Calu3 (cell line): ENCODE measurements around the gene NKAPD1. TPM values are rescaled to one million over a fixed set of nuclear protein-coding genes. Genes with fewer than 3 reads are reported as not detected.
"Not testable (repeated sequence)": the region's sequence is repeated elsewhere in the genome, so short reads cannot be mapped to it uniquely, and the experiment has no call there.

Source experiments
- Bru-seq: library from RNA; stranded (reverse); fragments of 400-500 nt; gene quantifications from one replicate; lab custom pipeline; 2021; lab: Mats Ljungman, UMichigan
- BruChase-seq, 2 experiments: library from RNA; stranded (reverse); fragments of 400-500 nt; gene quantifications; one replicate each; lab custom pipeline; 2021; lab: Mats Ljungman, UMichigan
- BruUV-seq: library from RNA; stranded (reverse); fragments of 400-500 nt; replicated peaks from 2 replicates; lab custom pipeline; 2021; lab: Mats Ljungman, UMichigan
- CTCF ChIA-PET: fragments of 300-600 bp; sonication (Branson Sonifier 250); formaldehyde crosslinking; loops from one replicate; lab custom pipeline; 2022; ENCODE audit warnings: antibody characterized with exemption; lab: Charles Lee
- DNase-seq: peaks from one replicate; pipeline ENCODE4 v3.0.0; 2022
- H3K27ac Mint-ChIP-seq: one replicate; pipeline ENCODE4 v1.8.0; 2022; ENCODE audit warnings: mixed read lengths; ENCODE audit not compliant: unreplicated experiment
- H3K27me3 Mint-ChIP-seq: one replicate; pipeline ENCODE4 v1.8.0; 2022; ENCODE audit warnings: mixed read lengths; ENCODE audit not compliant: unreplicated experiment
- H3K36me3 Mint-ChIP-seq: one replicate; pipeline ENCODE4 v1.8.0; 2022; ENCODE audit warnings: mild to moderate bottlenecking, moderate library complexity, mixed read lengths; ENCODE audit not compliant: insufficient read depth, unreplicated experiment
- H3K4me1 Mint-ChIP-seq: one replicate; pipeline ENCODE4 v1.8.0; 2022; ENCODE audit warnings: mild to moderate bottlenecking, low read depth, mixed read lengths; ENCODE audit not compliant: unreplicated experiment
- H3K4me3 Mint-ChIP-seq: one replicate; pipeline ENCODE4 v1.8.0; 2022; ENCODE audit warnings: mild to moderate bottlenecking, low read depth, moderate library complexity, mixed read lengths; ENCODE audit not compliant: unreplicated experiment
- H3K9me3 Mint-ChIP-seq: one replicate; pipeline ENCODE4 v1.8.0; 2022; ENCODE audit warnings: low read depth, mixed read lengths; ENCODE audit not compliant: unreplicated experiment
- intact Hi-C: fragments of 100-400 bp; cut with micrococcal nuclease; formaldehyde crosslinking; loops from one replicate; pipeline ENCODE4 v1.10.0; 2022; ENCODE audit not compliant: unreplicated experiment
- long read RNA-seq: library from polyadenylated mRNA; stranded (forward); transcript quantifications from one replicate; pipeline ENCODE4 v2.0.0, GENCODE V29; 2022
- total RNA-seq: library from RNA; stranded (reverse); gene quantifications from 2 replicates; pipeline ENCODE4 v1.2.3, GENCODE V29; 2022
- TF ChIP-seq, protein P1 (sequence below): fragments of 200-600 bp; IDR thresholded peaks from one replicate; pipeline ENCODE4 v1.8.0; 2022; ENCODE audit warnings: antibody characterized with exemption; ENCODE audit not compliant: unreplicated experiment

Gene NKAPD1, protein sequence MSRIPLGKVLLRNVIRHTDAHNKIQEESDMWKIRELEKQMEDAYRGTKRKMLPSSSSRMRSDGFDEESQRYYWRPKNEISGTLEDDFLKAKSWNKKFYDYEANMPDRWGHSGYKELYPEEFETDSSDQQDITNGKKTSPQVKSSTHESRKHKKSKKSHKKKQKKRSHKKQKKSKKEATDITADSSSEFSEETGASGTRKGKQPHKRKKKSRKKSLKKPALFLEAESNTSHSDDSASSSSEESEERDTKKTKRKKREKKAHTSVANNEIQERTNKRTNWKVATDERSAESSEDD
- total RNA-seq, result 13.0 and 14.7 TPM in 2 replicates
- Bru-seq, nascent RNA, result percentile 77 among the genes with signal in this experiment
- BruChase-seq, experiment 1, labeled RNA remaining after a 6-hour chase, result percentile 74 among the genes with signal in this experiment
- percentile 86 among the genes with signal in this experiment for BruChase-seq, experiment 2, labeled RNA remaining after a 2-hour chase
- long read RNA-seq, partial matches to known transcripts, result 0 of 9 reads
- long read RNA-seq, other reads (novel, unspliced or antisense), result 6 of 9 reads

DNA sequence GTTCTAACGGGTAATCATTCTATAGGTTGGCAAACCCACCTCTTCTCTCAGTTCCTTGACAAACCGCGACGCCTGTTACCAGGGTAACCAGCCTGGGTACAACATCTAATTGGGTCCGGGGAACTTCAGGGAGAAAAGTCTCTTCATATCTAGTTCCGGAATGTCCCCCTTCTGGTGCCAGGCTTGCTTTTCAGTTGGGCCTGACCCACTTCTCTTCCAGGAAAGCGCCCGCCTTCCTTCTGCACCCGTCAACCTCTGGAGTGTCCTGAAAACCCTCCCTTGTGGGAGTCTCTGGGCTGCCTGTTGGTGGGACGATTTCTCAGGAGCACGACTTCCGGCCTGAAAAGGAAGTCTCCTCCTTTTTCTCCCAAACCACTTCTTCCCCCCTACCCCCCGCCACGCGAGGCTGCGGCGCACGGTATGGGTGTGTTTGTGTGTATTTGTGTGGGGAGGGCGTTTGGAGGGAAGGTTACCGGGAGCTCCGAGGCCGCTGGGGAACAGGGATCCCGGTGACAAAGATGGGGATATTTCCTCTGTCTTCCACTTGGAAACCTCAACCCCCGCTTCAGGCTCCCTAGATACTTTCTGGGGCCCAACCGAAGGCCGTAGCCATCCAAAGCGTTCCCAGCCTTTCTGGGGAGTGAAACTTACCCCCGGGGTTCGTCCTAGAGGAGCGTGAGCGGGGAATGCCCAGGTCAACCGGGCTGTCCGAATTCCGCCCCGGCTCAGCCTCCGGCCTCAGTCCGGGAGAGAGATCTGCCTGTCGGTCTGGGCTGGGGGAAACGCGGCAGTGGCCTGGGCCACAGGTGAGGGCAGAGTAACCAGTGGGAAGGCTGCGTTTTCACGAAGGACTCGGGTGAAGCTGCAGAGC is at the start of gene NKAPD1, which contains the start of gene PIH1D2:
TSS of gene NKAPD1 (plus strand) at position 359 of the 871 bp plus-strand sequence. CDS start 1,276 bp downstream, outside the sequence.
TSS of gene PIH1D2 (minus strand) at position 77 of the 871 bp plus-strand sequence. CDS start 843 bp downstream, outside the sequence.
- intact Hi-C loops, result loop anchor here (10.0 kb wide), 1 partner anchor 199 kb away; the partner anchor contains the start of genes ALG9, CFAP68 and FDXACB1
- Mint-ChIP-seq H3K27me3 (no peaks in the 10 kb centered on the region), H3K9me3 (no peaks in the 10 kb centered on the region), H3K36me3 (peaks cover 29% of the 10 kb centered on the region), H3K27ac (peak within 1 kb of the TSS; percentile 95), H3K4me1 (peaks cover 17% of the 10 kb centered on the region), H3K4me3 (peak within 1 kb of the TSS; percentile 88)
- BruUV-seq, result TSS peak; percentile 45
- CTCF ChIA-PET, result no interaction called here
- TF ChIP-seq, protein P1, sequence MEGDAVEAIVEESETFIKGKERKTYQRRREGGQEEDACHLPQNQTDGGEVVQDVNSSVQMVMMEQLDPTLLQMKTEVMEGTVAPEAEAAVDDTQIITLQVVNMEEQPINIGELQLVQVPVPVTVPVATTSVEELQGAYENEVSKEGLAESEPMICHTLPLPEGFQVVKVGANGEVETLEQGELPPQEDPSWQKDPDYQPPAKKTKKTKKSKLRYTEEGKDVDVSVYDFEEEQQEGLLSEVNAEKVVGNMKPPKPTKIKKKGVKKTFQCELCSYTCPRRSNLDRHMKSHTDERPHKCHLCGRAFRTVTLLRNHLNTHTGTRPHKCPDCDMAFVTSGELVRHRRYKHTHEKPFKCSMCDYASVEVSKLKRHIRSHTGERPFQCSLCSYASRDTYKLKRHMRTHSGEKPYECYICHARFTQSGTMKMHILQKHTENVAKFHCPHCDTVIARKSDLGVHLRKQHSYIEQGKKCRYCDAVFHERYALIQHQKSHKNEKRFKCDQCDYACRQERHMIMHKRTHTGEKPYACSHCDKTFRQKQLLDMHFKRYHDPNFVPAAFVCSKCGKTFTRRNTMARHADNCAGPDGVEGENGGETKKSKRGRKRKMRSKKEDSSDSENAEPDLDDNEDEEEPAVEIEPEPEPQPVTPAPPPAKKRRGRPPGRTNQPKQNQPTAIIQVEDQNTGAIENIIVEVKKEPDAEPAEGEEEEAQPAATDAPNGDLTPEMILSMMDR, result no peak
- DNase-seq, result peak; percentile 60

DNA sequence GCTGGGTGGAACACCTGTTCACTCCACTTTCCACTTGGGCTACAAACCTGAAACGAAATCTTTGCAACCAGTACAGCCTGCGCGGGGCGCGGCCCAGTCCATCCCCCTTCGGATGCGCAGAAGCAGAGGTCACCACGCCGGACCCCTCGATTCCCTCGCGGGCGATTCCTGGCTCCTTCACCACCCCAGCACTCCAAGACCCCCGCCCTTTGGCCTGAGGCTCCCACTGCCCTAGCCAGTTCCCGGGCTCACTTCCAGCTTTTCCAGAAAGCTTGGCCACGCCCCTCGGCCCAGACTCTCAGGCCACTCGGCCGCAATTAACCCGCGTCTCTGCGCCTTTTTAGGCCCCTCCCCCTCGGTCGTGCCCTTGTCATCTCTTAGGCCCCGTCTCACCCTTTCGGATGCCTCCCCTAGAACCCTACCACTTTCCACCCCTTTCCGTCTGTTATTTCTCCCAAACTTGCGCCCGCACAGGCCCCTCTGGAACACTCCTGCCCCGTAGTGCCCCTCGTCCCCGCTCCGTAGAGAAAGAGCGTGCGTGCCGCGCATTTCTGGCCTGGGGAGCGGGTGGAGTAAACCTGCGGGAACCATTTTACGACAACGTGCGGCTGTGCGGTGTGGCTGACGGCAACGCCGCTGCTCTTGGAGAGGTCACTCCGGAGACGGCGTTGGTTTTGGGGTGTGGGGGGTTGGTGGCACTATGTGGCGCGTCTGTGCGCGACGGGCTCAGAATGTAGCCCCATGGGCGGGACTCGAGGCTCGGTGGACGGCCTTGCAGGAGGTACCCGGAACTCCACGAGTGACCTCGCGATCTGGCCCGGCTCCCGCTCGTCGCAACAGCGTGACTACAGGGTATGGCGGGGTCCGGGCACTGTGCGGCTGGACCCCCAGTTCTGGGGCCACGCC is 49.1 kb upstream of the NKAPD1 start, which contains the start of gene DLAT:
TSS of gene DLAT (plus strand) at position 636 of the 906 bp plus-strand sequence. CDS start at position 701, 65 bp downstream.
- no peaks in the 10 kb centered on the region for H3K9me3 Mint-ChIP-seq
- CTCF ChIA-PET, result interaction anchor here (0.6 kb wide), 1 partner anchor 11 kb away, joined by 3 read pairs; no protein-coding TSS in a partner anchor
- H3K27ac Mint-ChIP-seq, result peak within 1 kb of the TSS; percentile 80
- TF ChIP-seq, protein P1, result no peak
- no peaks in the 10 kb centered on the region for H3K4me1 Mint-ChIP-seq
- peak; percentile 75 for DNase-seq
- no TSS peak for BruUV-seq
- H3K27me3 Mint-ChIP-seq, result no peaks in the 10 kb centered on the region
- intact Hi-C loops, result no loop called here
- H3K36me3 Mint-ChIP-seq, result peaks cover 23% of the 10 kb centered on the region
- H3K4me3 Mint-ChIP-seq, result peak within 1 kb of the TSS; percentile 93

- Mint-ChIP-seq H3K4me3 (peak overlapping the region; percentile 93), H3K27me3 (no peaks in the 10 kb centered on the region), H3K4me1 (no peaks in the 10 kb centered on the region), H3K27ac (peak overlapping the region; percentile 80), H3K9me3 (no peaks in the 10 kb centered on the region), H3K36me3 (peaks cover 26% of the 10 kb centered on the region)
- intact Hi-C loops, result no loop called here
- CTCF ChIA-PET, result interaction anchor here (0.6 kb wide), 1 partner anchor 10 kb away, joined by 3 read pairs; no protein-coding TSS in a partner anchor
- TF ChIP-seq, protein P1, result no peak
- no peak for DNase-seq
- no TSS peak for BruUV-seq
Measured at GRCh38 chr11:112025707-112026106, 48.4 kb upstream of the NKAPD1 start.

- H3K4me3 Mint-ChIP-seq, DNase-seq, H3K27ac Mint-ChIP-seq, BruUV-seq, H3K27me3 Mint-ChIP-seq, H3K4me1 Mint-ChIP-seq, CTCF ChIA-PET, intact Hi-C loops, H3K9me3 Mint-ChIP-seq: not testable (repeated sequence)
- H3K36me3 Mint-ChIP-seq, result peaks cover 26% of the 10 kb centered on the region
Measured at GRCh38 chr11:112026784-112027410, 47.2 kb upstream of the NKAPD1 start.
